Measurements from ENCODE around the gene OXCT1. TPM values are rescaled to one million over a fixed set of nuclear protein-coding genes. Genes with fewer than 3 reads are reported as not detected.

Gene OXCT1
- total RNA-seq, 1 donor from 2014 or later = 27.4 TPM

- H3K27ac Mint-ChIP-seq = no peak overlapping the region
- POLR2A ChIA-PET = no interaction called here
Measured at GRCh38 chr5:41682641-41683040, 187.6 kb downstream of the OXCT1 start.

GRCh38 chr5:41681840-41682239 lies 188.4 kb downstream of the OXCT1 start:
- Mint-ChIP-seq H3K9me3 (peaks cover 4% of the 10 kb centered on the region), H3K4me1 (no peaks in the 10 kb centered on the region), H3K36me3 (ENCODE audit: low read depth) (no peaks in the 10 kb centered on the region), H3K27me3 (no peaks in the 10 kb centered on the region), H3K27ac (no peak overlapping the region), H3K4me3 (no peak overlapping the region)
- ChIA-PET CTCF (no interaction called here), POLR2A (no interaction called here)
- ATAC-seq (ENCODE audit: low read depth) (no peak), DNase-seq (no peak)
- TF ChIP-seq CTCF (IDR thresholded peaks at IDR 0.05) = no peak
- intact Hi-C loops (cut with micrococcal nuclease) = no loop called here

More at GRCh38 chr5:41682641-41683040, 187.6 kb downstream of the OXCT1 start:
- Mint-ChIP-seq H3K36me3 (ENCODE audit: low read depth) (no peaks in the 10 kb centered on the region), H3K27me3 (no peaks in the 10 kb centered on the region), H3K4me3 (no peak overlapping the region), H3K4me1 (no peaks in the 10 kb centered on the region), H3K9me3 (peaks cover 4% of the 10 kb centered on the region)
- DNase-seq (no peak), ATAC-seq (ENCODE audit: low read depth) (no peak)
- intact Hi-C loops (cut with micrococcal nuclease) = no loop called here
- no peak for TF ChIP-seq CTCF (IDR thresholded peaks at IDR 0.05)
- CTCF ChIA-PET = no interaction called here

Other genes starting within 250 kb of the OXCT1 start
- 26.0 and 30.2 TPM in 2 replicates for gene RIMOC1, start 33.9 kb upstream of the OXCT1 start, total RNA-seq
- 14.8 and 15.9 TPM in 2 replicates for gene FBXO4, start 54.9 kb upstream of the OXCT1 start, total RNA-seq